Measurements from ENCODE around the gene HAUS3.

Gene HAUS3

DNA sequence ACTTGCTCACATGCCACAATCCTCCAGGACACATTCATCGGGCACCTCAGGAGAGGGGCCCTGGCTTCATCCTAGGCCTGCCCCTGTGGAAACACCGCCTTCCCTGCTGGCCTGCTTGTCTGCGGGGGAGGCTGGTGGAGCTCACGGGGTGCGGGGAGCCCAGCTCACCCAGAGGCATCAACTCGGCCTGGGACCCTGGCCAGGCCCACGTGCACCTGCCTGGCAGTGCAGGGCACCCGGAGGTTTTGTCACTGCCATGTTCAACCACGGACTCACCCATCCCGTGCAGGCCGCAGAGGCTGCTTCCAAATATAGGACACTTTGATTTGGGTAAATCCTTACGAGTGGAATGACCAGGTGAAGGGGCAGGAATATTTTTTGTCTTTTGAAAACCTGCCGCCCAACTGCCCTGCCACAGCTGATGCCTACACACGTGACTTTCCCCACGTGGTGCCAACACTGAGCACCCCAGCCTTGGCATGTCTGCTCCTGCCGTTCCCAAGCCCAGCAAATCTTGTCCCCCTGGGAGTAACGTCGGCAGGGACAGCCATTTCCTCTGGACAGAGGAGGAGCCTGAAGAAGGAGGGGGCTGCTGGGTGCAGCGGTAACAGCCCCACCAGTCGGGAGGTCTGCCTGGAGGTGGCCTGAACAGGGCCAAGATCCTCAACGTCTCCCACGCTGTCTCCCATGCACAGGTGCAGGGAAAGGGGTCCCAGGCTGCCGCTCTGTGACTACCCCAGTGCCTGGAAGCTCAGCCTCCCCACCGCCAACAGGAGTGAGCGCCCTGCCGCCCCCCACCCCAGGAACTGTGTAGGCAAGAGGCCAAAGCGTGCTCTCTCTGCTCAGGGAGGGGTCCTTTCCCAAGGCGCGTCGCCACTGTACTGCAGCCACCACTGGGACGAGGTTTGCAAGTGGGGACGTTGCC, 11.5 kb upstream of the HAUS3 start:
- TF ChIP-seq, protein P1, sequence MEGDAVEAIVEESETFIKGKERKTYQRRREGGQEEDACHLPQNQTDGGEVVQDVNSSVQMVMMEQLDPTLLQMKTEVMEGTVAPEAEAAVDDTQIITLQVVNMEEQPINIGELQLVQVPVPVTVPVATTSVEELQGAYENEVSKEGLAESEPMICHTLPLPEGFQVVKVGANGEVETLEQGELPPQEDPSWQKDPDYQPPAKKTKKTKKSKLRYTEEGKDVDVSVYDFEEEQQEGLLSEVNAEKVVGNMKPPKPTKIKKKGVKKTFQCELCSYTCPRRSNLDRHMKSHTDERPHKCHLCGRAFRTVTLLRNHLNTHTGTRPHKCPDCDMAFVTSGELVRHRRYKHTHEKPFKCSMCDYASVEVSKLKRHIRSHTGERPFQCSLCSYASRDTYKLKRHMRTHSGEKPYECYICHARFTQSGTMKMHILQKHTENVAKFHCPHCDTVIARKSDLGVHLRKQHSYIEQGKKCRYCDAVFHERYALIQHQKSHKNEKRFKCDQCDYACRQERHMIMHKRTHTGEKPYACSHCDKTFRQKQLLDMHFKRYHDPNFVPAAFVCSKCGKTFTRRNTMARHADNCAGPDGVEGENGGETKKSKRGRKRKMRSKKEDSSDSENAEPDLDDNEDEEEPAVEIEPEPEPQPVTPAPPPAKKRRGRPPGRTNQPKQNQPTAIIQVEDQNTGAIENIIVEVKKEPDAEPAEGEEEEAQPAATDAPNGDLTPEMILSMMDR (IDR thresholded peaks at IDR 0.05; ENCODE audit: borderline replicate concordance, insufficient read depth, low read depth, low read length) = no peak
- no peak overlapping the region for H3K4me3 ChIP-seq (ENCODE audit: low read depth, low read length)

DNA sequence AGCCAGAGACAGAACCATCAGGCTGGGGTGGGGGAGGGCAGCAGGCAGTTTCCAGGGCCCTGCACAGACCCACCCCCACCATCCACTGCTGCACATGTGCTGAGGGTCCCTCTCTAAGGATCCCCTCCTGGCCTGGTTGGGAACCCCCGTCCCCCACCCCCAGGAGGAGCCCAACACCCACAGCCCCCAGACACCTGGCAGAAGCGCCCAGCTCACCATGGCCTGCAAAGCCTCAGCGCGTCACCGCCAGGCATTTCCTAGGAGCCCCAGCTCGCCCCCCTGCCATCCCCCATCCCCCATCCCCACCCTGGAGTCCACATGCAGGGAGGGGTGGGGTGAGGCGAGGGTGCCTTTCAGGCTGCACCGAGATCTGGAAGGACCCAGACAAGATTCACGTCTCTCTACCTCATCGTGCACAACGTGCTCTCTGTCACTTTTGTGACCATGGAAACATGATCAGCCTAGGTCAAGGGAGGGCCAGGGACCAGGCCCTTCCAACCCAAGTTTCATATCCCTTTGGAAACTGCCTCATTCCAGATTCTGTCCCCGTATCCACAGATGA, 10.7 kb upstream of the HAUS3 start:
- no peak overlapping the region for H3K4me3 ChIP-seq (ENCODE audit: low read depth, low read length)
- TF ChIP-seq, protein P1 (IDR thresholded peaks at IDR 0.05; ENCODE audit: borderline replicate concordance, insufficient read depth, low read depth, low read length) = no peak

DNA sequence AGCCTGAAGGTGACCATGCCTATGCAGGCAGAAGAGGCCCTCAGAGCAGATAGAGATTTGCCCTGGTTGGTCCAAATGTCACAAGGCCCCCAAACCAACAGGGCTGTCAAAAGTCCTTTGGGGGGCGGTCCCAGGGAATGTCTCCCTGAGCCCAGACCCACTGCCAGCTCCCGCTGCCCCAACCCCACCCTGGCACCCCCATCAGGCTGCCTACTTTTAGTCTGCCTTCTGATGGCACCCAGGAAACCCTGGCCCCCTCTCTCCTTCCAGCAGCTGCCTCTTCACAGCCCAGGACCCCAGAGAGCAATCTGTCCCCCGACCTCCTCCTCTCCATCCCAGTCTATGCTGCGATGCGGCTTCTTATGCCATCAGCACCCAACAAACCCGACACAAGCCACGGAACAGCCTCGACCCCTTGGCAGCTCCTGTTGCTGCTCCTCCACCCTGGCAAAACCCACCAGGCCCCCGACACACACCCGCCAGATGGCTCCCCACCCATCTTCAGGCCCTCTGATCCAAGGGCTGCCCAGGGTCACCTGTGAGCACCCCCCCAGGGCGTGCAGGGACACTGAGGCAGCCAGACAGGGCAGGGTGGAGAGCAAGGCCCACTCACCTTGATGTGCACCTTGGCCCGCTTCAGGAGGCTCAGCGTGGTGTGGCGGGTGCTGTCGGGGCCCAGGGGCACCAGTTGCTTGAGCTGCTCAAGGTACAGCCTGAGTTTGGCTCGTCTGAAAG, 10.0 kb upstream of the HAUS3 start:
- TF ChIP-seq, protein P1 (IDR thresholded peaks at IDR 0.05; ENCODE audit: borderline replicate concordance, insufficient read depth, low read depth, low read length) = no peak
- H3K4me3 ChIP-seq (ENCODE audit: low read depth, low read length) = no peak overlapping the region

DNA sequence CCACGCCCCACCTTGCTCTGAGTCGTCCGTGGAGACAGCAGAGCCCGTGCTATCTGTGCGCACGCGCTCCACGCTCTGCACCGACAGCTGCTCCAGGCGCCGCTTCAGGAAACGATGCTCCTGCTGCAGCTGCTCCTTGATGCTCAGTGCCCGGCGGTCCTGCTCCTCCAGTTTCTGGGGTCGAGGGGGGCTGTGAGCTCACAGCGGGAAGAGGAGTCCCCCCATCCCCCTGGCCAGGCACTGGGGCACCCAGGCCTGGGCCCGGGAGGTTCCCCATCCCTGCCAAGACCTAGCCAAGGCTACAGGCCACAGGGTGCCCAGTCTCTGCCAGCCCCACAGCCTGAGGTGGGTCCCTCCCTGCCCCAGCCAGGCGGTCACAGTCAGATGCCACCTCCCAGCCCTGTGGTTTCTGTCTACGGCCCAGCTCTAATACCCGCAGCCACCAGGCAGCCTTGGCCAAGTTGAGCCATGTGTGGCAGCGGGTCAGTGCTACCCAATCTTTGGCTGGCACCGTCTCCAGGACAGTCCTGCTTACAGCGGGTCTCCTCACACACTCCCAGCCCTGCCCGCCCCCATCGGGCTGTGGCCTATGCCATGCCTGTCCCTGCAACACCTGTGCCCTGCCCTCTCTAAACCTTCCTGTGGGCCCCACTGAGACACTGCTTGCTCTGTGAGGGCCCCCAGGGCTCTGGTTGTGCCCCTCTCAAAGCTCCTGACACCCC, 9.3 kb upstream of the HAUS3 start:
- no peak overlapping the region for H3K4me3 ChIP-seq (ENCODE audit: low read depth, low read length)
- TF ChIP-seq, protein P1 (IDR thresholded peaks at IDR 0.05; ENCODE audit: borderline replicate concordance, insufficient read depth, low read depth, low read length) = no peak

DNA sequence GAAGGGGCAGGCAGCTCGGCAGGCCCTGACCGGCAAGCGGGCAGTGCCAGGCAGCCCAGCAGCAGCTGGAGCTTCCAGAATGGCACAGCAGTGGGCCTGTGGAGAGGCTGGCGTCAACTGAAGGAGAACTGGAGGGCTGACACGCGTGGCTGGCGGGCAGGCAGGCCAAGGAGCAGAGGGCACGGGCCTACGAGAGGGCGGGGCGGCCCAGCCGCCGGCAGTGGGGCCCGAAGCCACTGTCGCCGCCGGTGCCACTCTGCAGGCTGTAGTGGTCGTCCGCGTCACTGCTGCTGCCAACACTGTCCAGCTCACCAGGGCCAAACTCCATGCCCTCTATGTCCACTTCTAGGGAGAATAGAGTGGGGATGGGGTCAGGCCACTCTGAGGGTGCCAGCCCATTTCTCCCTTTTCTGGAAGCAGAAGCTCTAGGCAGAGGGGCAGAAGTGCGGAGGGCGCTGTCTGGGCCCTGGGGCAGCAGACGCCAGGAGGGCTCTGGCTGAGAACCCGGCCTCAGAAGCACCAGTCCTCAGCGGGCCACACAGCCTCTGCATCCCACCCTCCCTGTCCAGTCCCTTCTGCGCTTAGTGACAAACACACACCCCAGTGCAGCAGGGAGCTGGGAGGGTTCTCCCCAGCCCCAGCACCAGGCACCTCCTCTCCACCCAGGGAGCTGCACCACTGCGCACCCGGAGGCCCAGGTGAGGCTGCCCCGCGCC, 8.6 kb upstream of the HAUS3 start:
- TF ChIP-seq, protein P1 (IDR thresholded peaks at IDR 0.05; ENCODE audit: borderline replicate concordance, insufficient read depth, low read depth, low read length) = no peak

More for the DNA sequence above, 8.6 kb upstream of the HAUS3 start:
- H3K4me3 ChIP-seq (ENCODE audit: low read depth, low read length) = no peak overlapping the region
